Activated B cell treated with CpG ODN at 0.5 μM for 24 hours (primary cell): ENCODE measurements around the gene TEX14. TPM values are rescaled to one million over a fixed set of nuclear protein-coding genes. Genes with fewer than 3 reads are reported as not detected.
"Not testable (repeated sequence)": the region's sequence is repeated elsewhere in the genome, so short reads cannot be mapped to it uniquely, and the experiment has no call there.

Source experiments
- ATAC-seq: fragments of 200-7000 bp; cut with Tn5 transposase; one replicate; pipeline ENCODE4 v1.10.0; 2021; ENCODE audit warnings: low read depth, mild to moderate bottlenecking, moderate library complexity
- CTCF ChIA-PET: fragments of 350-600 bp; sonication (Branson Sonifier 250); formaldehyde crosslinking; loops from one replicate; lab custom pipeline; 2021; ENCODE audit warnings: antibody characterized with exemption; lab: Charles Lee
- POLR2A ChIA-PET: fragments of 350-600 bp; sonication (Branson Sonifier 250); formaldehyde crosslinking; loops from one replicate; lab custom pipeline; 2021; ENCODE audit warnings: antibody characterized with exemption; lab: Charles Lee
- DNase-seq: peaks from one replicate; pipeline ENCODE4 v3.0.0; 2022
- H3K27ac Mint-ChIP-seq: one replicate; pipeline ENCODE4 v1.8.0; 2020; ENCODE audit warnings: mixed read lengths
- H3K27me3 Mint-ChIP-seq: one replicate; pipeline ENCODE4 v1.8.0; 2021; ENCODE audit warnings: mixed read lengths
- H3K36me3 Mint-ChIP-seq: one replicate; pipeline ENCODE4 v1.8.0; 2021; ENCODE audit warnings: low read depth, mixed read lengths
- H3K4me1 Mint-ChIP-seq: one replicate; pipeline ENCODE4 v1.8.0; 2021; ENCODE audit warnings: mixed read lengths
- H3K4me3 Mint-ChIP-seq: one replicate; pipeline ENCODE4 v1.8.0; 2020; ENCODE audit warnings: mild to moderate bottlenecking, mixed read lengths
- H3K9me3 Mint-ChIP-seq: one replicate; pipeline ENCODE4 v1.8.0; 2020; ENCODE audit warnings: mixed read lengths
- intact Hi-C: fragments of 100-400 bp; cut with micrococcal nuclease; formaldehyde crosslinking; loops from one replicate; pipeline ENCODE4 v1.15.1; 2024
- total RNA-seq: library from RNA; stranded (reverse); gene quantifications from 2 replicates; pipeline ENCODE4 v1.2.3, GENCODE V29; 2022
- TF ChIP-seq, protein P1 (sequence below): fragments of 200-600 bp; IDR thresholded peaks from one replicate; pipeline ENCODE4 v1.8.0; 2022; ENCODE audit warnings: antibody characterized with exemption, mild to moderate bottlenecking

The TEX14 gene
- total RNA-seq, 1 donor from 2014 or later, result 0.16 TPM

GRCh38 chr17:58658804-58659713 lies 32.8 kb downstream of the TEX14 start:
- CTCF ChIA-PET, result no interaction called here
- Mint-ChIP-seq H3K9me3 (no peaks in the 10 kb centered on the region), H3K4me3 (peak overlapping the region; percentile 84), H3K27ac (peak overlapping the region; percentile 100), H3K27me3 (no peaks in the 10 kb centered on the region), H3K36me3 (peaks cover 3% of the 10 kb centered on the region), H3K4me1 (peaks cover 13% of the 10 kb centered on the region)
- peak; percentile 57 for DNase-seq
- intact Hi-C loops, result loop anchor here (1.0 to 2.0 kb wide), 7 partner anchors 27 to 448 kb away; partner anchors contain the start of genes RAD51C, TEX14 and TRIM37
- ATAC-seq, result peak; percentile 79
- TF ChIP-seq, protein P1, sequence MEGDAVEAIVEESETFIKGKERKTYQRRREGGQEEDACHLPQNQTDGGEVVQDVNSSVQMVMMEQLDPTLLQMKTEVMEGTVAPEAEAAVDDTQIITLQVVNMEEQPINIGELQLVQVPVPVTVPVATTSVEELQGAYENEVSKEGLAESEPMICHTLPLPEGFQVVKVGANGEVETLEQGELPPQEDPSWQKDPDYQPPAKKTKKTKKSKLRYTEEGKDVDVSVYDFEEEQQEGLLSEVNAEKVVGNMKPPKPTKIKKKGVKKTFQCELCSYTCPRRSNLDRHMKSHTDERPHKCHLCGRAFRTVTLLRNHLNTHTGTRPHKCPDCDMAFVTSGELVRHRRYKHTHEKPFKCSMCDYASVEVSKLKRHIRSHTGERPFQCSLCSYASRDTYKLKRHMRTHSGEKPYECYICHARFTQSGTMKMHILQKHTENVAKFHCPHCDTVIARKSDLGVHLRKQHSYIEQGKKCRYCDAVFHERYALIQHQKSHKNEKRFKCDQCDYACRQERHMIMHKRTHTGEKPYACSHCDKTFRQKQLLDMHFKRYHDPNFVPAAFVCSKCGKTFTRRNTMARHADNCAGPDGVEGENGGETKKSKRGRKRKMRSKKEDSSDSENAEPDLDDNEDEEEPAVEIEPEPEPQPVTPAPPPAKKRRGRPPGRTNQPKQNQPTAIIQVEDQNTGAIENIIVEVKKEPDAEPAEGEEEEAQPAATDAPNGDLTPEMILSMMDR, result no peak
- POLR2A ChIA-PET, result interaction anchor here (0.6 to 11.2 kb wide), 26 partner anchors 10 to 811 kb away, joined by 3 to 321 read pairs (median 4); partner anchors contain the start of genes HSF5, MTMR4, RAD51C and TEX14

DNA sequence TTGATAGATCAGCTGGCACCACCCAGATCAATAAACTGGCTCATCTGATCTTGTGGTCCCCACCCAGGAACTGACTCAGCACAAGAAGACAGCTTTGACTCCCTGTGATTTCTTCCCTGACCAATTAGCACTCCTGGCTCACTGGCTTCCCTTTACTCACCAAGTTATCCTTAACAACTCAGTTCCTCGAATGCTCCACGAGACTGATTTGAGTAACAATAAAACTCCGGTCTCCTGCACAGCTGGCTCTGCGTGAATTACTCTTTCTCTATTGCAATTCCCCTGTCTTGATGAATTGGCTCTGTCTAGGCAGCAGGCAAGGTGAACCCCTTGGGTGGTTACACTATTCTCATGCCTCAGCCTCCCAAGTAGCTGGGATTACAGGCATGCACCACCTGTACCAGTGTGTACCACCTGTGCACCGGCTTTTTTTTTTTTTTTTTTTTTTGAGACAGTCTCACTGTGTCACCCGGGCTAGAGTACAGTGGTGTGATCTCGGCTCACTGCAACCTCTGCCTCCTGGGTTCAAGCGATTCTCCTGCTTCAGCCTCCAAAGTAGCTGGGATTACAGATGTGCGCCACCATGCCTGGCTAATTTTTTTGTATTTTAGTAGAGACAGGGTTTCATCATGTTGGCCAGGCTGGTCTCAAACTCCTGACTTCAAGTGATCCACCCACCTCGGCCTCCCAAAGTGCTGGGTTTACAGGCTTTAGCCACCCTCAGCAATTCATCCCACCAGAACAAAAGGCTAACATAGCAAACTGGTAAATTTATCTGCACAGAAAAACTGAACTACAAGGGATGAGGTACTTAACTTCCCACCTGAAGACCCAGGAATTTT lies 33.7 kb downstream of the TEX14 start:
- DNase-seq, H3K36me3 Mint-ChIP-seq, H3K27me3 Mint-ChIP-seq, H3K9me3 Mint-ChIP-seq, CTCF ChIA-PET, ATAC-seq: not testable (repeated sequence)
- Mint-ChIP-seq H3K27ac (peak overlapping the region; percentile 100), H3K4me1 (peaks cover 13% of the 10 kb centered on the region), H3K4me3 (peak overlapping the region; percentile 84)
- intact Hi-C loops, result loop anchor here (2.0 kb wide), 1 partner anchor 449 kb away; the partner anchor contains the start of gene TRIM37
- POLR2A ChIA-PET, result interaction anchor here (0.6 to 11.2 kb wide), 20 partner anchors 10 to 692 kb away, joined by 3 to 321 read pairs (median 6); partner anchors contain the start of genes HSF5, MTMR4, RAD51C and TEX14

GRCh38 chr17:58648236-58648635 lies 43.6 kb downstream of the TEX14 start:
- Mint-ChIP-seq H3K27ac (no peak overlapping the region), H3K4me1 (no peaks in the 10 kb centered on the region), H3K36me3 (no peaks in the 10 kb centered on the region), H3K9me3 (no peaks in the 10 kb centered on the region), H3K27me3 (no peaks in the 10 kb centered on the region), H3K4me3 (no peak overlapping the region)
- POLR2A ChIA-PET, result interaction anchor here (0.6 to 2.5 kb wide), 3 partner anchors 11 to 984 kb away, joined by 3 to 9 read pairs (median 3); no protein-coding TSS in a partner anchor
- CTCF ChIA-PET, result no interaction called here
- DNase-seq (no peak), ATAC-seq (no peak)
- TF ChIP-seq, protein P1, result no peak
- intact Hi-C loops, result no loop called here

DNA sequence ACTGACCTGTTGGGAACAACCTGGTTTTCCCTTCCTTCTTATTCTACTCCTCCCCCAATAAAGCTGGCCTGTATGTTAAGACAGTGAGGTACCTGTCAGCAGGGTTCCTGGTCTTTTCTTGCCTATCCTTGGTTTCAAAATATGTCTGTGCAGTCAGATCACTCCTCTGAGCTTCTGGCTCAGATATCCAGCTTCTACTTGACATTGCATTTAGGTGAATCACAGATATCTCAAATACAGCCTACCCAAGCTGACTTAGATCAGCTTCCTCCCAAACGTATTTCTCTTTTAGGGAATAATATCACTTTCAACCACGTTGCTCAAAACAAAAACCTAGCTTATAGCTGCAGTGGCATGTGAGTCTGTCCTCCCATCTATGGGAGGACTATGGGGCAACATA lies 48.7 kb downstream of the TEX14 start:
- no peaks in the 10 kb centered on the region for H3K36me3 Mint-ChIP-seq
- H3K27me3 Mint-ChIP-seq, result no peaks in the 10 kb centered on the region
- H3K9me3 Mint-ChIP-seq, result no peaks in the 10 kb centered on the region
- DNase-seq (no peak), ATAC-seq (no peak)
- no peak overlapping the region for H3K27ac Mint-ChIP-seq
- H3K4me3 Mint-ChIP-seq, result no peak overlapping the region
- CTCF ChIA-PET, result no interaction called here
- intact Hi-C loops, result no loop called here
- POLR2A ChIA-PET, result interaction anchor here (1.0 to 2.3 kb wide), 2 partner anchors 11 to 14 kb away, joined by 3 to 26 read pairs; no protein-coding TSS in a partner anchor
- no peaks in the 10 kb centered on the region for H3K4me1 Mint-ChIP-seq
- TF ChIP-seq, protein P1, result no peak

DNA sequence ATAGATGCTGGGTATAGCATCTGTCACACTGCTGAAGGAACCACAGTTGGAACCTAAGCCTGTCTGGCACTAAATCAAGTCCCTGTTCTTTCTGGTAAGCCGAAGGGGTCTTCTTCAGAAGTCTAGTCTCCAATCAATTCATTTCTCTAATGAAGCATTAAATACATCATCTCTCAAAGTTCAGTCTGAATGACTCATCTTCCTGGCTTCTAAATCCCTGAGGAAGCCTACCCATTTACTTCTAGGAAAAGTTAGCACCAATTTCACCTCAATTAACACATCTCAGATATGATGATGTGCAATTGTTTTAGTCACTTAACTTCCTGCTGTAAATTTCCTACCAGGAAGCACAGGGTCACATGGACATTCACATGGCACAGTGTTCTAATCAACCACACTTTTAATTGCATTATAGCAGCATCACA lies 49.9 kb downstream of the TEX14 start:
- no peaks in the 10 kb centered on the region for H3K4me1 Mint-ChIP-seq
- no peak for DNase-seq
- H3K4me3 Mint-ChIP-seq, result no peak overlapping the region
- CTCF ChIA-PET, result no interaction called here
- no peaks in the 10 kb centered on the region for H3K36me3 Mint-ChIP-seq
- ATAC-seq, result no peak
- POLR2A ChIA-PET, result interaction anchor here (2.6 kb wide), 1 partner anchor 10 kb away, joined by 37 read pairs; no protein-coding TSS in a partner anchor
- TF ChIP-seq, protein P1, result no peak
- no peaks in the 10 kb centered on the region for H3K9me3 Mint-ChIP-seq
- intact Hi-C loops, result no loop called here
- H3K27ac Mint-ChIP-seq, result no peak overlapping the region
- no peaks in the 10 kb centered on the region for H3K27me3 Mint-ChIP-seq
